Liver (tissue), 3 donors: ENCODE results near the gene PKNOX1.
"Not testable (repeated sequence)": the region's sequence is repeated elsewhere in the genome, so short reads cannot be mapped to it uniquely, and the experiment has no call there.

ENCODE experiments used
- ATF3 ChIP-seq: IDR thresholded peaks from 2 replicates; pipeline ENCODE4 v1.6.1; 2016; ENCODE audit warnings: antibody characterized with exemption
- CTCF ChIP-seq: fragments of 150-350 bp; IDR thresholded peaks from 2 replicates; pipeline ENCODE4 v1.5.1; 2017; ENCODE audit warnings: improper control_type of control experiment, low read depth, low read length; ENCODE audit not compliant: missing input control
- HNF4A ChIP-seq, 2 donors: conservative IDR thresholded peaks; 2 replicates each; pipeline ENCODE4 v1.6.1; 2016; ENCODE audit warnings: antibody characterized with exemption in 2 of 2, mild to moderate bottlenecking in 2 of 2
- MAX ChIP-seq: IDR thresholded peaks from 2 replicates; pipeline ENCODE4 v1.6.1; 2016; ENCODE audit warnings: antibody characterized with exemption
- NR2F2 ChIP-seq: IDR thresholded peaks from 2 replicates; pipeline ENCODE4 v1.6.1; 2016; ENCODE audit warnings: antibody characterized with exemption
- RXRA ChIP-seq, 2 donors: IDR thresholded peaks; 2 replicates each; pipeline ENCODE4 v1.6.1; 2017 to 2018; ENCODE audit warnings: antibody characterized with exemption in 2 of 2, mild to moderate bottlenecking in 1 of 2
- TAF1 ChIP-seq: conservative IDR thresholded peaks from 2 replicates; pipeline ENCODE4 v1.6.1; 2016; ENCODE audit warnings: antibody characterized with exemption, mild to moderate bottlenecking
- TF ChIP-seq, protein P1 (sequence below): IDR thresholded peaks from 2 replicates; pipeline ENCODE4 v1.6.1; 2016; ENCODE audit warnings: antibody characterized with exemption
- donor health status: healthy.
- donor health status: healthy.

GRCh38 chr21:43045876-43046821 is 71.8 kb downstream of the PKNOX1 start:
- not testable (repeated sequence) for TF ChIP-seq TAF1; NR2F2; CTCF; MAX; HNF4A (conservative IDR thresholded peaks at IDR 0.05); RXRA (IDR thresholded peaks at IDR 0.05); ATF3
- TF ChIP-seq, protein P1, sequence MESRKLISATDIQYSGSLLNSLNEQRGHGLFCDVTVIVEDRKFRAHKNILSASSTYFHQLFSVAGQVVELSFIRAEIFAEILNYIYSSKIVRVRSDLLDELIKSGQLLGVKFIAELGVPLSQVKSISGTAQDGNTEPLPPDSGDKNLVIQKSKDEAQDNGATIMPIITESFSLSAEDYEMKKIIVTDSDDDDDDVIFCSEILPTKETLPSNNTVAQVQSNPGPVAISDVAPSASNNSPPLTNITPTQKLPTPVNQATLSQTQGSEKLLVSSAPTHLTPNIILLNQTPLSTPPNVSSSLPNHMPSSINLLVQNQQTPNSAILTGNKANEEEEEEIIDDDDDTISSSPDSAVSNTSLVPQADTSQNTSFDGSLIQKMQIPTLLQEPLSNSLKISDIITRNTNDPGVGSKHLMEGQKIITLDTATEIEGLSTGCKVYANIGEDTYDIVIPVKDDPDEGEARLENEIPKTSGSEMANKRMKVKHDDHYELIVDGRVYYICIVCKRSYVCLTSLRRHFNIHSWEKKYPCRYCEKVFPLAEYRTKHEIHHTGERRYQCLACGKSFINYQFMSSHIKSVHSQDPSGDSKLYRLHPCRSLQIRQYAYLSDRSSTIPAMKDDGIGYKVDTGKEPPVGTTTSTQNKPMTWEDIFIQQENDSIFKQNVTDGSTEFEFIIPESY, result not testable (repeated sequence)
